ENCODE measurements around the gene SCAF8. TPM values are rescaled to one million over a fixed set of nuclear protein-coding genes. Genes with fewer than 3 reads are reported as not detected.

The SCAF8 gene
- polyA plus RNA-seq, 1 experiment = 13.1 TPM

GRCh38 chr6:154821638-154822037 is 88.4 kb downstream of the SCAF8 start:
- POLR2A ChIA-PET = no interaction called here

DNA sequence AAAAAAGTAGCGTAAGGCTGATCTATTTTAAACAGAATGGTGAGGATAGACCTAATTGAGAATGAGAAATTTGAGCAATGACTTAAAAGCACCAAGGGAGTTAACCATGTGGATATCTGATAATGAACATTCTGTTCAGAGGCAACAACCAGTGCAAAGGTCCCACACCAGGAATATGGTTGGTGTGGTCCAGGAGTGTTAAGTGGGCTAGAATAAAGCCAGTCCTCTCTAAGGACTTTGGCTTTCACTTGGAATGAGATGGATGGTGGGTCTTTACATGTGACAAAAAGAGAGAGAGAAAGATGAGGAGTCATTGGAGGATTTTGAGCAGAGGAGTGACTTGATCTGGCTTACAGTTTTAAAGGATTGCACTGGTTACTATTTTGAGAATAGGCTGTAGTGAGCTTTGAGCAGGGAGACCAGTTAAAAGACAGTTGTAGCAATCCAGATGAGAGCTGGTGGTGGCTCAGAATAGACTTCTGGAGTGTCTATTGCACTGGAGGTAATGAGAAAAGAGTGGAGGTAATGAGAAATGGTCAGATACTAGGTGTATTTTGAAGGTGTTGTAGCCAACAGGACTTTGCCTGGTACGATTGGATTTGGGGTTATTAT is 89.8 kb downstream of the SCAF8 start:
- Histone ChIP-seq H3K36me3 (ENCODE audit: control insufficient read depth, insufficient read depth, low read length) (peaks cover 8% of the 10 kb centered on the region), H3K27me3 (ENCODE audit: control insufficient read depth, insufficient read depth, low read length) (no peaks in the 10 kb centered on the region), H3K4me3 (ENCODE audit: low read depth, low read length) (no peak overlapping the region)
- no peak for DNase-seq (ENCODE audit: low read depth)
- ChIA-PET CTCF (no interaction called here), POLR2A (no interaction called here)
- TF ChIP-seq, protein P1, sequence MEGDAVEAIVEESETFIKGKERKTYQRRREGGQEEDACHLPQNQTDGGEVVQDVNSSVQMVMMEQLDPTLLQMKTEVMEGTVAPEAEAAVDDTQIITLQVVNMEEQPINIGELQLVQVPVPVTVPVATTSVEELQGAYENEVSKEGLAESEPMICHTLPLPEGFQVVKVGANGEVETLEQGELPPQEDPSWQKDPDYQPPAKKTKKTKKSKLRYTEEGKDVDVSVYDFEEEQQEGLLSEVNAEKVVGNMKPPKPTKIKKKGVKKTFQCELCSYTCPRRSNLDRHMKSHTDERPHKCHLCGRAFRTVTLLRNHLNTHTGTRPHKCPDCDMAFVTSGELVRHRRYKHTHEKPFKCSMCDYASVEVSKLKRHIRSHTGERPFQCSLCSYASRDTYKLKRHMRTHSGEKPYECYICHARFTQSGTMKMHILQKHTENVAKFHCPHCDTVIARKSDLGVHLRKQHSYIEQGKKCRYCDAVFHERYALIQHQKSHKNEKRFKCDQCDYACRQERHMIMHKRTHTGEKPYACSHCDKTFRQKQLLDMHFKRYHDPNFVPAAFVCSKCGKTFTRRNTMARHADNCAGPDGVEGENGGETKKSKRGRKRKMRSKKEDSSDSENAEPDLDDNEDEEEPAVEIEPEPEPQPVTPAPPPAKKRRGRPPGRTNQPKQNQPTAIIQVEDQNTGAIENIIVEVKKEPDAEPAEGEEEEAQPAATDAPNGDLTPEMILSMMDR (IDR thresholded peaks at IDR 0.05; ENCODE audit: insufficient read depth, low read depth, low read length) = no peak

More at GRCh38 chr6:154821638-154822037, 88.4 kb downstream of the SCAF8 start:
- CTCF ChIA-PET = no interaction called here
- Histone ChIP-seq H3K4me3 (ENCODE audit: low read depth, low read length) (no peak overlapping the region), H3K27me3 (ENCODE audit: control insufficient read depth, insufficient read depth, low read length) (no peaks in the 10 kb centered on the region), H3K36me3 (ENCODE audit: control insufficient read depth, insufficient read depth, low read length) (peaks cover 8% of the 10 kb centered on the region)
- TF ChIP-seq, protein P1 (IDR thresholded peaks at IDR 0.05; ENCODE audit: insufficient read depth, low read depth, low read length) = no peak
- no peak for DNase-seq (ENCODE audit: low read depth)

- POLR2A ChIA-PET = no interaction called here
- H3K4me3 ChIP-seq (ENCODE audit: low read depth, low read length) = no peak overlapping the region
- CTCF ChIA-PET = interaction anchor here (1.0 kb wide), 1 partner anchor 30 kb away, joined by 3 read pairs; no protein-coding TSS in a partner anchor
- DNase-seq (ENCODE audit: low read depth) = no peak
- TF ChIP-seq, protein P1 (IDR thresholded peaks at IDR 0.05; ENCODE audit: insufficient read depth, low read depth, low read length) = no peak
- no peaks in the 10 kb centered on the region for H3K27me3 ChIP-seq (ENCODE audit: control insufficient read depth, insufficient read depth, low read length)
- H3K36me3 ChIP-seq (ENCODE audit: control insufficient read depth, insufficient read depth, low read length) = peaks cover 8% of the 10 kb centered on the region
These were observed 90.9 kb downstream of the SCAF8 start for GRCh38 chr6:154824076-154824475.

DNA sequence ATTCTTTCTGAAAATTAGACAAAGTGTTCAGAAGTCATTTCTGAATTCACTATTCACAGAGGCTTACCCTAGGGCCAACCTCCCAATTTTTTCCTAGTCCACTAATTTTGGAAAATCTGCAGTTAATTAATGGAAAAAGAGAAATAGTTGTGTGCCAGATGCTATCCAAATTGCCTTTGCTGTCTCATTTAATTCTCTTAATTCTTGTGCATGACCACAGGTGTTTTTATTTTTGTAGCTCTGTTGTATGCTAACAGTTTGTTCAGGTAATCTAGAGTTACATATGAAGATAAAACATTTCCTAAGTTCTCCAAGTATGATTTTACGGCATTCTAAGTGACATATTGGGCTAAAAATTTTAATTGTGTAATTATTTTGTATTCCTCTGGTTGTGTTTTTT is 96.8 kb downstream of the SCAF8 start:
- H3K27me3 ChIP-seq (ENCODE audit: control insufficient read depth, insufficient read depth, low read length) = no peaks in the 10 kb centered on the region
- H3K4me3 ChIP-seq (ENCODE audit: low read depth, low read length) = no peak overlapping the region
- peaks cover 9% of the 10 kb centered on the region for H3K36me3 ChIP-seq (ENCODE audit: control insufficient read depth, insufficient read depth, low read length)
- ChIA-PET CTCF (no interaction called here), POLR2A (no interaction called here)
- DNase-seq (ENCODE audit: low read depth) = no peak
- TF ChIP-seq, protein P1 (IDR thresholded peaks at IDR 0.05; ENCODE audit: insufficient read depth, low read depth, low read length) = no peak

- POLR2A ChIA-PET = no interaction called here
- Histone ChIP-seq H3K36me3 (ENCODE audit: control insufficient read depth, insufficient read depth, low read length) (peaks cover 7% of the 10 kb centered on the region), H3K27me3 (ENCODE audit: control insufficient read depth, insufficient read depth, low read length) (no peaks in the 10 kb centered on the region), H3K4me3 (ENCODE audit: low read depth, low read length) (no peak overlapping the region)
- DNase-seq (ENCODE audit: low read depth) = no peak
- CTCF ChIA-PET = interaction anchor here (0.7 kb wide), 1 partner anchor 98 kb away, joined by 3 read pairs; no protein-coding TSS in a partner anchor
- TF ChIP-seq, protein P1 (IDR thresholded peaks at IDR 0.05; ENCODE audit: insufficient read depth, low read depth, low read length) = no peak
These were observed 97.6 kb downstream of the SCAF8 start for GRCh38 chr6:154830771-154831170.
